Skin epidermis (tissue), 12 donors: ENCODE measurements around the gene CHST8.

Experiments used
- H3K27ac ChIP-seq, 21 experiments: fragments of 200-600 bp; sonication (generic) in 11 of 21; one replicate each; pipeline ENCODE4 v1.5.0; 2020; ENCODE audit warnings: mild to moderate bottlenecking in 3 of 21, inconsistent platforms in 2 of 21, moderate library complexity in 2 of 21
- H3K4me3 ChIP-seq, 7 experiments: fragments of 200-600 bp; sonication (generic) in 2 of 7; one replicate each; pipeline ENCODE4 v1.5.0; 2020; ENCODE audit warnings: inconsistent platforms in 2 of 7, mild to moderate bottlenecking in 2 of 7, moderate library complexity in 1 of 7

The CHST8 gene

DNA sequence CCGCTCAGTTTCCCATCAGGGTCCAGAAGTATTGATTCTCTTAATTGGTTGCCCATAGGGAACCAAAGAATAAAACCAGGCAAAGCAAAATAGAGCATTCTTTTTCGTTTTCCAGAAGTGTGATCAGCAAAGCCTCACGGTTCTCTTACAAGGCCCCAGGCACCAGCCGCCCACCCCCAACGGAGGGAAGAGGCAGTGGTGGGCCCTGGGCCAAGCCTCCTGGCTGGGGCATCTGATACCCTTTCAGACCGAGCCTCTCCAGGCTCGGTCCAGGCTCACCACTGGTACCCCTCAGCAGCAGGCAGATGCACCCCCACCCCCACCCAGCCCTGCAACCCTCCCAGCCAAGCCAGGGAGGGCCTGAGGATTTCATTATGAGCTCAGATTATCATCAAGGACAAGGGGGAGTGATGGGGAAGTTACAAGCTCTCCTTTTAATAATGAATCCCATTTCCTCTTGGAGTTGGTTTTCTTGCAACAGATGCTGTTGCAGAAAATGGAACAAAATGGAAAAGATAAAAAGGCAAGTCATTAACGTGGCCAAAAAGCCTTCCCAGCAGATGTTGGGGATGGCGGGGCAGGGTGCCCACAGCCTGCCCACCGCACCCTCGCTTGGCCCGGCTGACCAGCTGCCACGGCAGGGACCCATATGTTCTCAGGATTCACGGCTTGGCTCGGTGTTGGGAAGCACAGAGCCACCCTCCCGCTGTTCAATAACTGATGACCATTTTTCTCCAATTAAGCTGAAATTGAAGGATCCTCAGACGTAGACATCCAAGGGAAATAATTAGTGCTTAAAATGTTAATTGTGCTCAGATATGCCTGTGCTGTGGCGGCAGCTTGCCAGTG, 129.1 kb downstream of the CHST8 start:
- Histone ChIP-seq H3K4me3 (no peak overlapping the region), H3K27ac (no peak overlapping the region)

DNA sequence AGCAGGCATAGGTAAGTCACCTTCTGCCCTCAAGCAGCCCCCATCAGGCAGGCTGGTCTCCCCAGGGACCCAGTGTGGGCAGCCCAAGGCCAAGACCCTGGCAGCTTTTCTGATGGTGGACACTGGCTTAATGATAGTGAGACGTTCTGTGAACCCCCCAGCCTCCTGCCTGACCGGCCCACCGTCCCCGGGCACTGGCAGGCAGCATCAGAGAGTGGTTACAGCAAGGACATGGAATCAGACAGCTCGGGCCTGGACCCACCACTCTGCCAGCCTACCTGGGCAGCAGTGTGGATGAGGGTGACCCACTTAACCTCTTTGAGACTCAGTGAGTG, 129.7 kb downstream of the CHST8 start:
- Histone ChIP-seq H3K27ac (no peak overlapping the region), H3K4me3 (no peak overlapping the region)

DNA sequence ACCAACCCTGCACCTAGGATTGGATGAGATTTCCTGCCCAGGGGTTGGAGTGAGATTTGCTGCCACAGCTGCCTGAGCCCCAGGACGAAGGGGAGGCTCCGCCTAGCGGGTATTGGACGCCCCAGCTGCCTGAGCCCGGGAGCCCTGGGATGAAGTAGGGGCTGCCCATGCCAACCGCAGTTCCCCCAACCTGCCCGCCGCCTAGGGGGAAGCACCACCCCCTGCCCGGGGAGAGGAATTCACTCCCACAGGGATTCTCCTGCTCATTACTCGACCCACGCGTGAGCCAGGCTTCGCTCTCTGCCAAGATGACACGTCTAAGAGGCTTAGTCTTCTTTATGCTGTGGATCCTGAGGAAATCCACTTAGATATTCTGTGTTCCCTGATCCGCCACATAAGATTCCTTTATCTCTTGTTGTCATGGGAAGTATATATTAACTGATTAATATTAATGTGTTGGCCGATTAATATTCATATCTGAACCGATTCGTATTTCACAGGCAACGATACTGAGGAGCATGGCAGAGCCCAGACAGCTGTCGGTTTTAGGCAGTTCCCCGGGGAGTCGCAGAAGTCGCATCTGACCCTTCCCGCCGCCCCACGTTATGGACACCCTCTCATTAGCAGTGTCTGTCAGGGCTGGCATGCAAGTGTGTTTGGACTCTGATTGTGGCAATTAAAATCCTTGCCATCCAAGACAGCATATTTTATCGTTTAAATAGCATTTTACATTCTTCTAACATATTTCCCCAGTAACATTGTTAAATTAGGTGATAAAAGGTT, 130.5 kb downstream of the CHST8 start:
- Histone ChIP-seq H3K27ac (no peak overlapping the region), H3K4me3 (no peak overlapping the region)

DNA sequence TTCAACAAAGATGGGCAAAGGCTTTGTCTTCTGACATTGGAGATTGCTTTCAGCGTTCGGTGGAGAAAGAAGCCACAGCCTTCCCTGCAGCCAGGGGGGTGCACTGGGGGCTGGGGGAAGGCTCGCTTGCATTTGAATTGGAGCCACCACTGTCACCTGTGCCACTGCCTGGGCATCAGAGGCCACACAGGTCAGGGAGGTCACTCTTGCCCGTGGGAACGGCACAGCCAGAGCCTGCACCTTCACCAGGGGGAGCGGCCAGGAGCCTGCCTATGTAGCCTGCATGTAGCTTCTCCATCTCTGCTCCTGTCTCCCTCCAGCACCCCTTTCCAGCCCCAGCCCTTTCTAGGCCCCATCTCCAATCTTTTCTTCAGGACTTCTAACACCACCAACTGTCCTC, 131.2 kb downstream of the CHST8 start:
- no peak overlapping the region for H3K4me3 ChIP-seq
- H3K27ac ChIP-seq, result no peak overlapping the region

DNA sequence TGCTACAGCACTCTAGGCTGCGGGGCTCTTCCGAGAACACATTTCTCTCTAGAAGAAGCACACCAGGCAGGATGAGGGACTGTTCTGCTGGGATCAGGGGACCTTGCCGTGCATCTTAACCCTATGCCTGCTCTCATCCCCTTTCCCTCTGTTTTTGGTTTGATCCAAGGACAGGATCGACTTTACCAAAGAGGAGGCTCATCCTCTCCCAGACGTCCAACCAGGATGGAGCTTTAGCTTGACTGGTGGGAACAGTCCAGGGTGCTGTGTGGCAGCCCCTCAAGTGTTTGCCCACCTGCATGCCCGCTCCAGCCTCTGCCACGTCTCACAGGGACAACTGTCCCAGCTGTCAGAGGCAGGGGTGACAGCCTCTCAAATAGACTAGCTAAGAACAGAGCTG, 132.6 kb downstream of the CHST8 start:
- Histone ChIP-seq H3K27ac (no peak overlapping the region), H3K4me3 (no peak overlapping the region)

DNA sequence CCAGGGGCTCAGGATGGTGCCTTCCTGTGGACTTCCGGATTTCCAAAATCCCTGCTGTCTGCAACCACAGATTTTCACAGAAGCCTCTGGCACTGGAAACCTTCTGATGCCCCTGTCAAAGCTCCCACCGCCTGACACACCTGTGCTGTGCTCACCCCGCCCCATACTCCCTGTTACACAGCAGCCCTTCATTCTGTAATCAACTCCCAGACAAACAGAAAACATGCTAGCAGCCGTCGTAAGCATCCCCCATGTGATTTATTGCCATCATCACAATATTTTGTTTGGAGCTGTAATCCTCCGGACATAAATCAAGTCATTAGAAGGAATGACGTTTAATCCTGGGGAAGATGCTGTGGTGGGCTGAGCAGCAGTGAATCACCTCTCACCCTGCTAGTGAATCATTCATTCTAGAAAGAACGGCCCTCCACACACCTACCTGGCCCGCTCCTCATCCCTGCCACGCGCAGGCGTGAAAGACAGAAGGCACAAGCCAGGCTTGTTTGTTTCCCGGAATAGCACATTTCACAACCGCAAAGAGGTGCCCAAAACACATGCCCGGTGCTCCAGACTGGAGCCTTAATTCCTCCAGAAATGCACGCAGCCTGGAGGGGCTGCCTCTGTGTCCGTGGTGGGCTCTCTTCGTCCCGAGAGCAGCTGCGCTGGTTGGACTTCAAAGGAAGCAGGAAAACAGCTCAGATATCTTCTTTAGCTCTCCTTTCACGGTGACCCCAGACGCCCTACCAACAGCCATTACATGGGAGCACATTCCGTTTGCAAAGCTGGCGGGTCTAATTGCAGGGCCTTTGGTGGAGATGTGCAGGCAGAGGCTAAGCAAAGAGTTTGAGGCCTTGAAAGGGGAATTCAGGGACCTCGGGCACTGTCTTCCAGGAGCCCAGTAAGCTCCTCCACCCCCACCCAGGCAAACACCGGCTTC, 133.6 kb downstream of the CHST8 start:
- H3K4me3 ChIP-seq, result no peak overlapping the region
- H3K27ac ChIP-seq, result no peak overlapping the region

DNA sequence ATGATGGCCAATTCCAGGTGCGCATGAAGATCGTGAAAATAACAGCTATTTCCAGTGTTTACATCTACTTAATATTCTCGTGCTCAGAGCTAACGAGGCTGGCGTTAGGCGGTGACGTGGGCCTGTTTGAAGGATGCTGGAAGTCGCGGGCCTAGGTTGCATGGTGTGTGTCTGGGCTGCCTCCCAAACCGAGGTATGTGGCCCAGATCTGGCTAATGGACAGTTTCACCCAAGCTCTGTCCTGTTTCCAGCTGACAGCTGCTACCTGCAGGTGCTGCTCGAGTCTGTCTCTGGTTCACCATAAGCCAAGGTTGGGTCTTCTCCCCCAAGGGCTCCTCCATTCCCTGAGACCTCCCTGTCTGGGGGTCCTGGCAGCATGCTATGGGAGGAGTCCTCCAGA, 134.4 kb downstream of the CHST8 start:
- H3K27ac ChIP-seq, result no peak overlapping the region
- no peak overlapping the region for H3K4me3 ChIP-seq

- H3K27ac ChIP-seq, result no peak overlapping the region
- H3K4me3 ChIP-seq, result no peak overlapping the region
Measured at GRCh38 chr19:33758541-33759013, 136.8 kb downstream of the CHST8 start.

DNA sequence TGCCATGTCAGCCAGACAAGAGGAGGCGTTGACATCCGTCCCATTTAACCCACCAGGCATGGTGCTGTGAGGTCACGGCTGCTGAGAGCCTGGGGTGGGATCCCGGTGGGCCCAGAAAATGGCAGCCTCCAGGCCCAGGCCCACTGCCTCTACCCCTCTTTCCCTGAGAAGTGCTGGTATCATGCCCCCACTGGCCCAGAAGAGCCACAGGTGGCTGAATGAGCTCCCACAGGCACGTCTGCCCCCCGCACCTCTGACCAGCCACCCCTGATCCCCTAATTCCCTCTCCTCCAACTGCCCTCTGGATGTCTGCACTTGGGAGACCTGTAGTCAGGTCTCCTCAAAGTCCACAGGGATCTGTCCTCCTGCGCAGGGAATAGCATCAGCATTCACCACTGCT, 137.6 kb downstream of the CHST8 start:
- Histone ChIP-seq H3K4me3 (no peak overlapping the region), H3K27ac (no peak overlapping the region)

- no peak overlapping the region for H3K27ac ChIP-seq
- no peak overlapping the region for H3K4me3 ChIP-seq
Measured at GRCh38 chr19:33763633-33764371, 142.0 kb downstream of the CHST8 start.

DNA sequence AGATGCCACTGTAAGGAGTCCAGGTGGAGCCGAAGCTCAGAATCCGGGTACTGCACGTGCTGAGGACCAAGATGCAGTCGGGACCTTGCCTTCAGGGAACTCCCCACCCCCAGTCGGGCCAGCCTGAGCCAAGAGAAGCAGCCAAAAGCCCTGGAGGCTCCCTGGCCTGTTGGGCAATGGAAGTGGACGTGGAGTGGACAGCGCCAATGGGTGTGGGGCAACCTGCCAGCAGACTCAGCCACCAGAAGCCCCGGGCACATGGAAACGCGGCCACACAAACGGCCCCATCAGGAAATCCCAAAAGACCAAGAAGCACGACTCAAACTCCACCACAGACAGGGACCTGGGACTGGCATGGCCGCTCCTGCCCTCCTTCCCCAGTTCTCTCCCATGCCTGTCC, 144.9 kb downstream of the CHST8 start:
- Histone ChIP-seq H3K4me3 (no peak overlapping the region), H3K27ac (no peak overlapping the region)

GRCh38 chr19:33767898-33768413, 146.2 kb downstream of the CHST8 start:
- Histone ChIP-seq H3K4me3 (no peak overlapping the region), H3K27ac (no peak overlapping the region)

GRCh38 chr19:33769208-33769607, 147.5 kb downstream of the CHST8 start:
- H3K27ac ChIP-seq, result no peak overlapping the region
- H3K4me3 ChIP-seq, result no peak overlapping the region

DNA sequence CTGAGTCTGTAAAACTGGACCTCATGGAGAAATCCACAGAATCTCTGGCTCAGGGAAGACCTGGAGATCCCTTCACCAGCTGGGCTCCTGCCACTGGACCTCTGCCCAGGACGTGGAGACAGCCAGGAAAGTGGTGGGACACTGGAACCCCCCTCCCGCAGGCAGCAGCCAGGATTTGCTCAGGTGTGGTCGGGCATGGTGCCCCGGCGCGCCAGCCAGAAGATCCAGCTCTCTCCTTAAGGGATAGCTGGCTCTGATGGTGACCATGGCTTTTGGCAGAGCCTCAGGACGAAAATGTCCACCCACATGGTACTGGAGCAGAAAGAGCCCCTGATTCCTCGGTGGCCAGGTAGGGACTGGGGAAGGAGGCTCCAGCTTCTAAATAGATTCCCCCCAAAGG, 148.4 kb downstream of the CHST8 start:
- Histone ChIP-seq H3K4me3 (no peak overlapping the region), H3K27ac (no peak overlapping the region)

- Histone ChIP-seq H3K4me3 (no peak overlapping the region), H3K27ac (no peak overlapping the region)
Measured at GRCh38 chr19:33771384-33772101, 149.8 kb downstream of the CHST8 start.

DNA sequence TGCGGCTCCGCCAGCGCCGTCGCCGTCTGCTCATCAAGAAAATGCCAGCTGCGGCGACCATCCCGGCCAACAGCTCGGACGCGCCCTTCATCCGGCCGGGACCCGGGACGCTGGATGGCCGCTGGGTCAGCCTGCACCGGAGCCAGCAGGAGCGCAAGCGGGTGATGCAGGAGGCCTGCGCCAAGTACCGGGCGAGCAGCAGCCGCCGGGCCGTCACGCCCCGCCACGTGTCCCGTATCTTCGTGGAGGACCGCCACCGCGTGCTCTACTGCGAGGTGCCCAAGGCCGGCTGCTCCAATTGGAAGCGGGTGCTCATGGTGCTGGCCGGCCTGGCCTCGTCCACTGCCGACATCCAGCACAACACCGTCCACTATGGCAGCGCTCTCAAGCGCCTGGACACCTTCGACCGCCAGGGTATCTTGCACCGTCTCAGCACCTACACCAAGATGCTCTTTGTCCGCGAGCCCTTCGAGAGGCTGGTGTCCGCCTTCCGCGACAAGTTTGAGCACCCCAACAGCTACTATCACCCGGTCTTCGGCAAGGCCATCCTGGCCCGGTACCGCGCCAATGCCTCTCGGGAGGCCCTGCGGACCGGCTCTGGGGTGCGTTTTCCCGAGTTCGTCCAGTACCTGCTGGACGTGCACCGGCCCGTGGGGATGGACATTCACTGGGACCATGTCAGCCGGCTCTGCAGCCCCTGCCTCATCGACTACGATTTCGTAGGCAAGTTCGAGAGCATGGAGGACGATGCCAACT, 150.5 kb downstream of the CHST8 start:
- Histone ChIP-seq H3K27ac (no peak overlapping the region), H3K4me3 (no peak overlapping the region)

- Histone ChIP-seq H3K4me3 (no peak overlapping the region), H3K27ac (no peak overlapping the region)
Measured at GRCh38 chr19:33772858-33773180, 151.1 kb downstream of the CHST8 start.
